IMR-90 (cell line): ENCODE measurements around the gene PAFAH1B2. TPM values are rescaled to one million over a fixed set of nuclear protein-coding genes. Genes with fewer than 3 reads are reported as not detected.

Experiments
- ATAC-seq: fragments of 200-7000 bp; cut with Tn5 transposase; 2 replicates; pipeline ENCODE4 v1.9.1; 2020; ENCODE audit warnings: low read depth, mild to moderate bottlenecking, moderate library complexity
- BruUV-seq: library from RNA; stranded (reverse); fragments of 400-500 nt; replicated peaks from 2 replicates; lab custom pipeline; 2021; lab: Mats Ljungman, UMichigan
- CTCF ChIA-PET: fragments of 300-600 bp; formaldehyde crosslinking; extraction: SDS; loops from one replicate; lab custom pipeline; 2021; ENCODE audit warnings: antibody characterized with exemption; lab: Yijun Ruan, JAX
- POLR2A ChIA-PET: fragments of 300-600 bp; sonication (Branson Sonifier 250); formaldehyde crosslinking; loops from one replicate; lab custom pipeline; 2022; ENCODE audit warnings: antibody characterized with exemption; ENCODE audit not compliant: unreplicated experiment; lab: Charles Lee
- DNase-seq: peaks from one replicate; pipeline ENCODE4 v3.0.0; 2013
- H2AFZ ChIP-seq: replicated peaks from 2 replicates; pipeline ENCODE3; 2013; ENCODE audit warnings: low read length, mild to moderate bottlenecking; ENCODE audit not compliant: poor library complexity
- H2AK5ac ChIP-seq: 2 replicates; pipeline ENCODE4 v1.6.1; 2013; ENCODE audit warnings: low read depth, low read length, inconsistent platforms
- H2AK9ac ChIP-seq: replicated peaks from 2 replicates; pipeline ENCODE3; 2013; ENCODE audit warnings: mild to moderate bottlenecking, low read depth, low read length, moderate library complexity; ENCODE audit not compliant: poor library complexity
- H2BK120ac ChIP-seq: 2 replicates; pipeline ENCODE4 v1.6.1; 2013; ENCODE audit warnings: low read depth, low read length, inconsistent platforms
- H2BK15ac ChIP-seq: 3 replicates; pipeline ENCODE4 v1.6.1; 2013; ENCODE audit warnings: low read depth, low read length, inconsistent platforms
- H2BK20ac ChIP-seq: 2 replicates; pipeline ENCODE4 v1.6.1; 2013; ENCODE audit warnings: low read depth, mild to moderate bottlenecking, inconsistent platforms, low read length, moderate library complexity
- H2BK5ac ChIP-seq: 2 replicates; pipeline ENCODE4 v1.6.1; 2013; ENCODE audit warnings: mild to moderate bottlenecking, low read depth, low read length, inconsistent platforms; ENCODE audit not compliant: poor library complexity, severe bottlenecking
- H3K14ac ChIP-seq: replicated peaks from 2 replicates; pipeline ENCODE4 v1.6.1; 2013; ENCODE audit warnings: low read depth, low read length, inconsistent platforms
- H3K18ac ChIP-seq: 2 replicates; pipeline ENCODE4 v1.6.1; 2013; ENCODE audit warnings: low read depth, low read length, control low read depth
- H3K23ac ChIP-seq: 2 replicates; pipeline ENCODE4 v1.6.1; 2013; ENCODE audit warnings: low read depth, low read length, inconsistent platforms
- H3K27ac ChIP-seq: 2 replicates; pipeline ENCODE4 v1.5.1; 2013; ENCODE audit warnings: mild to moderate bottlenecking, control low read depth, low read length; ENCODE audit not compliant: insufficient read depth
- H3K27me3 ChIP-seq: 2 replicates; pipeline ENCODE4 v1.6.1; 2013; ENCODE audit warnings: low read length; ENCODE audit not compliant: control insufficient read depth, insufficient read depth
- H3K36me3 ChIP-seq: 2 replicates; pipeline ENCODE4 v1.6.1; 2013; ENCODE audit warnings: low read length, mixed read lengths; ENCODE audit not compliant: control insufficient read depth, insufficient read depth
- H3K4ac ChIP-seq: 2 replicates; pipeline ENCODE4 v1.6.1; 2013; ENCODE audit warnings: low read depth, low read length, inconsistent platforms
- H3K4me1 ChIP-seq: 2 replicates; pipeline ENCODE4 v1.6.1; 2013; ENCODE audit warnings: low read length, mixed read lengths; ENCODE audit not compliant: control insufficient read depth, insufficient read depth
- H3K4me2 ChIP-seq: 2 replicates; pipeline ENCODE4 v1.6.1; 2013; ENCODE audit warnings: low read depth, mild to moderate bottlenecking, control low read depth, low read length, moderate library complexity
- H3K4me3 ChIP-seq: 2 replicates; pipeline ENCODE4 v1.5.1; 2013; ENCODE audit warnings: low read depth, mild to moderate bottlenecking, control low read depth, low read length, moderate library complexity; ENCODE audit not compliant: insufficient read depth
- H3K56ac ChIP-seq: 2 replicates; pipeline ENCODE4 v1.6.1; 2013; ENCODE audit warnings: low read length, inconsistent platforms; ENCODE audit not compliant: insufficient read depth; ENCODE audit errors: extremely low read depth
- H3K79me1 ChIP-seq, 2 experiments: 2 replicates each; pipeline ENCODE4 v1.6.1; 2013; ENCODE audit warnings: low read length in 2 of 2, inconsistent platforms in 1 of 2, low read depth in 1 of 2
- H3K9ac ChIP-seq: 2 replicates; pipeline ENCODE4 v1.6.1; 2013; ENCODE audit warnings: low read depth, low read length, control low read depth
- H3K9me1 ChIP-seq: 2 replicates; pipeline ENCODE4 v1.6.1; 2013; ENCODE audit warnings: low read length, inconsistent platforms; ENCODE audit not compliant: insufficient read depth
- H3K9me3 ChIP-seq: 2 replicates; pipeline ENCODE4 v1.6.1; 2013; ENCODE audit warnings: low read length; ENCODE audit not compliant: control insufficient read depth, insufficient read depth
- H4K20me1 ChIP-seq: 2 replicates; pipeline ENCODE4 v1.6.1; 2013; ENCODE audit warnings: low read length, inconsistent platforms; ENCODE audit not compliant: insufficient read depth
- H4K5ac ChIP-seq: 2 replicates; pipeline ENCODE4 v1.6.1; 2013; ENCODE audit warnings: mild to moderate bottlenecking, low read depth, low read length, control low read depth
- H4K8ac ChIP-seq, 2 experiments: 2 replicates each; pipeline ENCODE4 v1.6.1; 2013; ENCODE audit warnings: low read depth in 2 of 2, low read length in 2 of 2, control low read depth in 1 of 2, inconsistent platforms in 1 of 2
- H4K91ac ChIP-seq: 2 replicates; pipeline ENCODE4 v1.6.1; 2013; ENCODE audit warnings: low read depth, low read length, inconsistent platforms; ENCODE audit not compliant: insufficient read depth
- POLR2A ChIP-seq: IDR thresholded peaks from 2 replicates; pipeline ENCODE4 v1.6.1; 2012; ENCODE audit warnings: mild to moderate bottlenecking, low read depth, low read length
- USF2 ChIP-seq: fragments of 150-350 bp; IDR thresholded peaks from 2 replicates; pipeline ENCODE4 v1.6.1; 2017; ENCODE audit warnings: mild to moderate bottlenecking, antibody characterized with exemption, low read length, low read depth
- WGBS, 2 experiments: methylation state at CpG; one replicate each; pipeline versions ENCODE4 v1.1.5 to v1.1.7; 2013; ENCODE audit warnings: missing lambda C conversion rate in 2 of 2; ENCODE audit not compliant: insufficient read length in 1 of 2; ENCODE audit errors: extremely low coverage in 2 of 2; 5-methylcytosine and 5-hydroxymethylcytosine counted together
- dilution Hi-C: fragments of 300-500 bp; cut with HindIII; formaldehyde crosslinking; loops from one replicate; pipeline ENCODE4 v1.14.3; 2018; ENCODE audit warnings: low sequenced_read_pairs; ENCODE audit not compliant: unreplicated experiment
- in situ Hi-C: fragments of 300-500 bp; cut with MboI; formaldehyde crosslinking; loops from 3 replicates; pipeline ENCODE4 v1.14.3; 2019; ENCODE audit warnings: low sequenced_read_pairs, inconsistent platforms, mixed read lengths
- intact Hi-C: fragments of 100-400 bp; cut with micrococcal nuclease; formaldehyde crosslinking; loops from 2 replicates; pipeline ENCODE4 v1.10.0; 2022
- polyA plus RNA-seq, 3 experiments: library from polyadenylated mRNA; depleted of rRNA; stranded (reverse); fragments of >200 nt; gene quantifications; 2 replicates each; pipeline ENCODE4 v1.2.3, GENCODE V29; 2012; ENCODE audit warnings: low replicate concordance in 1 of 3
- total RNA-seq: library from RNA; depleted of rRNA; stranded (reverse); fragments of >200 nt; gene quantifications from 2 replicates; pipeline ENCODE4 v1.2.3, GENCODE V29; 2012

Gene PAFAH1B2
- total and polyA plus RNA-seq, 2 of the 4 experiments (the other 2 are of a cell fraction), result 29.8 to 280 TPM

- H3K9me1 ChIP-seq, result peaks cover 18% of the 10 kb centered on the region
- H3K4ac ChIP-seq, result peak overlapping the region; percentile 34; the same call in 1 of the 2 replicates
- ChIA-PET CTCF (no interaction called here), POLR2A (no interaction called here)
- in situ Hi-C loops (loop anchor here (10.0 kb wide), 1 partner anchor 349 kb away; no protein-coding TSS in a partner anchor), dilution Hi-C loops (no loop called here), intact Hi-C loops (loop anchor here (10.0 kb wide), 1 partner anchor 369 kb away; no protein-coding TSS in a partner anchor)
- H4K8ac ChIP-seq, result peak overlapping the region in 1 of 2 experiments; percentile 14; a peak in 1 of 4 replicates
- peaks cover 53% of the 10 kb centered on the region for H3K36me3 ChIP-seq
- H3K4me1 ChIP-seq, result peaks cover 17% of the 10 kb centered on the region
- no peak overlapping the region for H3K9ac ChIP-seq
- H3K4me3 ChIP-seq, result no peak overlapping the region
- BruUV-seq, result no TSS peak
- H2BK120ac ChIP-seq, result no peak overlapping the region; the same call in 1 of the 2 replicates
- H3K9me3 ChIP-seq, result no peaks in the 10 kb centered on the region
- DNase-seq, result no peak
- no peaks in the 10 kb centered on the region for H3K27me3 ChIP-seq
- no peak overlapping the region for H2AFZ ChIP-seq
- no peaks in the 10 kb centered on the region for H4K20me1 ChIP-seq
- H3K79me1 ChIP-seq, result peaks cover 9 to 48% of the 10 kb centered on the region in 2 experiments; a peak in 3 of 4 replicates
- no peak overlapping the region for H3K14ac ChIP-seq
- H2BK15ac ChIP-seq, result no peak overlapping the region
- H2BK20ac ChIP-seq, result no peak overlapping the region
- peak overlapping the region; percentile 93; the same call in 1 of the 2 replicates for H2AK5ac ChIP-seq
- peak overlapping the region; percentile 20 for H2BK5ac ChIP-seq
- WGBS, 2 experiments, result 0% methylated on average over 1 of the region's 17 CpGs; no CpG with 5 or more reads in 1 of the 2 experiments
- no peak overlapping the region for H4K5ac ChIP-seq
- no peak overlapping the region; the same call in 1 of the 2 replicates for H4K91ac ChIP-seq
- H3K27ac ChIP-seq, result no peak overlapping the region
- no peak for ATAC-seq
- peak overlapping the region; percentile 65 for H2AK9ac ChIP-seq
- peak overlapping the region; percentile 11; the same call in 1 of the 2 replicates for H3K23ac ChIP-seq
- no peak overlapping the region for H3K56ac ChIP-seq
- no peak overlapping the region for H3K18ac ChIP-seq
- TF ChIP-seq USF2 (no peak), POLR2A (peak; percentile 18; the same call in 1 of the 2 replicates)
- no peak overlapping the region for H3K4me2 ChIP-seq
These were observed 79.9 kb downstream of the PAFAH1B2 start for GRCh38 chr11:117223741-117224689.
